K562 (cell line): ENCODE data around the gene DEDD. TPM values are rescaled to one million over a fixed set of nuclear protein-coding genes. Genes with fewer than 3 reads are reported as not detected.

Experiments
- ATAC-seq: fragments of 200-7000 bp; cut with Tn5 transposase; 3 replicates; pipeline ENCODE4 v1.9.1; 2020; ENCODE audit warnings: moderate library complexity
- BruUV-seq: library from RNA; stranded (reverse); fragments of 400-500 nt; replicated peaks from 2 replicates; lab custom pipeline; 2021; lab: Mats Ljungman, UMichigan
- CTCF ChIA-PET: fragments of 300-600 bp; formaldehyde crosslinking; extraction: SDS; loops from one replicate; lab custom pipeline; 2021; ENCODE audit warnings: low intra/inter-chr PET ratio; lab: Yijun Ruan, JAX
- POLR2A ChIA-PET: fragments of 300-600, 350-650 bp; sonication (Branson Sonifier 250); formaldehyde crosslinking; extraction: SDS; loops from one replicate; lab custom pipeline; 2021; ENCODE audit warnings: antibody characterized with exemption, inconsistent platforms; lab: Yijun Ruan, JAX
- DNase-seq, 4 experiments: peaks; one replicate each; pipeline versions ENCODE4 v3.0.0 to v3.0.0-alpha.2; 2011 to 2018; ENCODE audit warnings: low spot score in 3 of 4, mixed read lengths in 3 of 4; ENCODE audit errors: extremely low read depth in 1 of 4
- FAIRE-seq: peaks from 2 replicates; lab custom pipeline; 2011; peaks lifted over from hg19 to GRCh38; lab: Jason Lieb, UNC
- H2AFZ ChIP-seq: 2 replicates; pipeline ENCODE4 v1.6.0; 2011; ENCODE audit warnings: low read depth, low read length, control low read depth, inconsistent platforms
- H3K27ac ChIP-seq: fragments of 200-600 bp; 3 replicates; pipeline ENCODE4 v1.8.0; 2011; ENCODE audit warnings: low read depth, mild to moderate bottlenecking, control low read depth, inconsistent platforms, low read length, moderate library complexity, mixed read lengths; ENCODE audit errors: extremely low read depth
- H3K27me3 ChIP-seq, 2 experiments: fragments of 300-600 bp in 1 of 2; 2 replicates in 1 of 2; 3 replicates in 1 of 2; pipeline versions ENCODE4 v1.6.0 to v1.8.0; 2011; ENCODE audit warnings: inconsistent platforms in 2 of 2, low read length in 2 of 2, mild to moderate bottlenecking in 1 of 2, mixed read lengths in 1 of 2, moderate library complexity in 1 of 2; ENCODE audit not compliant: control insufficient read depth in 2 of 2, insufficient read depth in 2 of 2
- H3K36me3 ChIP-seq: fragments of 300-600 bp; 3 replicates; pipeline ENCODE4 v1.8.0; 2011; ENCODE audit warnings: mild to moderate bottlenecking, low read length, inconsistent platforms; ENCODE audit not compliant: control insufficient read depth, insufficient read depth
- H3K4me1 ChIP-seq, 2 experiments: fragments of 200-600 bp in 1 of 2; replicated peaks in 1 of 2; 2 replicates in 1 of 2; 3 replicates in 1 of 2; pipeline versions ENCODE4 v1.5.1 to v1.8.0; 2011; ENCODE audit warnings: inconsistent platforms in 2 of 2, low read length in 2 of 2, mild to moderate bottlenecking in 1 of 2, mixed read lengths in 1 of 2, moderate library complexity in 1 of 2; ENCODE audit not compliant: control insufficient read depth in 2 of 2, insufficient read depth in 2 of 2
- H3K4me2 ChIP-seq: 2 replicates; pipeline ENCODE4 v1.6.1; 2011; ENCODE audit warnings: low read length, control low read depth, inconsistent platforms, mixed read lengths; ENCODE audit not compliant: insufficient read depth
- H3K4me3 ChIP-seq: fragments of 200-600 bp; sonication (generic), shearing (Covaris generic); 2 replicates; pipeline ENCODE4 v1.5.1; 2016; ENCODE audit warnings: control low read depth, inconsistent platforms
- H3K79me2 ChIP-seq: fragments of 200-600 bp; 3 replicates; pipeline ENCODE4 v1.8.0; 2011; ENCODE audit warnings: low read length, inconsistent platforms; ENCODE audit not compliant: control insufficient read depth, insufficient read depth
- H3K9ac ChIP-seq, 2 experiments: 2 replicates each; pipeline versions ENCODE4 v1.6.0 to v1.6.1; 2011; ENCODE audit warnings: low read depth in 2 of 2, low read length in 2 of 2, control low read depth in 1 of 2, inconsistent platforms in 1 of 2, mild to moderate bottlenecking in 1 of 2, mixed read lengths in 1 of 2; ENCODE audit not compliant: insufficient read depth in 1 of 2
- H3K9me1 ChIP-seq: one replicate; pipeline ENCODE4 v1.6.0; 2011; ENCODE audit warnings: inconsistent platforms, mild to moderate bottlenecking, low read length, moderate library complexity; ENCODE audit not compliant: control insufficient read depth, insufficient read depth
- H3K9me3 ChIP-seq: replicated peaks from 2 replicates; pipeline ENCODE4 v1.5.1; 2011; ENCODE audit warnings: low read depth, low read length, inconsistent platforms; ENCODE audit not compliant: control insufficient read depth, insufficient read depth
- H4K20me1 ChIP-seq: replicated peaks from 2 replicates; pipeline ENCODE4 v1.6.1; 2011; ENCODE audit warnings: low read length, inconsistent platforms, mixed read lengths; ENCODE audit not compliant: control insufficient read depth, insufficient read depth
- E2F8 ChIP-seq: fragments of 450-650 bp; IDR thresholded peaks from 2 replicates; pipeline ENCODE4 v1.7.1; 2018; ENCODE audit warnings: mild to moderate bottlenecking, low read depth; ENCODE audit not compliant: partially characterized antibody
- HNRNPK ChIP-seq: fragments of 200-400 bp; formaldehyde crosslinking; IDR thresholded peaks from one replicate; pipeline ENCODE4 v1.6.1; 2018; ENCODE audit warnings: mild to moderate bottlenecking, low read depth, low read length; ENCODE audit not compliant: poor library complexity, severe bottlenecking
- JUND ChIP-seq, 2 experiments: IDR thresholded peaks; 2 replicates in 1 of 2; 3 replicates in 1 of 2; pipeline ENCODE4 v1.6.1; 2011; ENCODE audit warnings: borderline replicate concordance in 2 of 2, low read depth in 2 of 2, low read length in 2 of 2, improper control_type of control experiment in 1 of 2, missing biosample characterization in 1 of 2, missing genetic modification characterization in 1 of 2, missing genetic modification reagents in 1 of 2
- POLR2A ChIP-seq: fragments of 450-650 bp; conservative IDR thresholded peaks from 2 replicates; pipeline ENCODE4 v1.6.1; 2016
- POLR2AphosphoS2 ChIP-seq: IDR thresholded peaks from 2 replicates; pipeline ENCODE4 v1.6.1; 2012; ENCODE audit warnings: low read length, improper control_type of control experiment
- POLR2B ChIP-seq: fragments of 450-650 bp; IDR thresholded peaks from 2 replicates; pipeline ENCODE4 v1.6.1; 2018; ENCODE audit warnings: low read depth; ENCODE audit not compliant: partially characterized antibody
- SUPT5H ChIP-seq: fragments of 450-650 bp; IDR thresholded peaks from 2 replicates; pipeline ENCODE4 v1.6.1; 2016
- THRB ChIP-seq: fragments of 450-650 bp; formaldehyde crosslinking; conservative IDR thresholded peaks from 2 replicates; pipeline ENCODE4 v1.4.0; 2022; ENCODE audit warnings: mild to moderate bottlenecking, missing genetic modification characterization
- ZNF695 ChIP-seq: fragments of 450-650 bp; formaldehyde crosslinking; IDR thresholded peaks from 2 replicates; pipeline ENCODE4 v1.4.0; 2020; ENCODE audit warnings: mild to moderate bottlenecking, moderate library complexity
- WGBS: fragments of 100-300 bp; shearing (Covaris generic); methylation state at CpG from one replicate; pipeline ENCODE4 v1.1.6; 2016; ENCODE audit warnings: low coverage, mixed read lengths; ENCODE audit not compliant: insufficient coverage; ENCODE audit errors: missing lambda C conversion rate; 5-methylcytosine and 5-hydroxymethylcytosine counted together
- in situ Hi-C: fragments of 300-500 bp; cut with MboI; formaldehyde crosslinking; loops from 4 replicates; pipeline ENCODE4 v1.15.0; 2018; ENCODE audit warnings: inconsistent platforms, mixed read lengths
- intact Hi-C: fragments of 100-400 bp; cut with micrococcal nuclease; formaldehyde crosslinking; loops from 2 replicates; pipeline ENCODE4 v1.14.2; 2022
- polyA plus RNA-seq, 8 experiments: library from polyadenylated mRNA; depleted of rRNA in 4 of 8; stranded (reverse) in 5 of 8; unstranded in 3 of 8; fragments of >200 nt; fragmentation: Nextera tagmentation in 2 of 8; fragmentation: Illumina TruSeq in 1 of 8; extraction: Ambion mirVana in 2 of 8; extraction: Trizol in 1 of 8; gene quantifications; 2 replicates each; pipeline versions ENCODE4 v1.2.1 to v1.2.3, GENCODE V29; 2011 to 2014; ENCODE audit warnings: inconsistent platforms in 1 of 8, missing spikeins in 1 of 8
- total RNA-seq, 7 experiments: library from RNA; depleted of rRNA in 6 of 7; stranded (reverse); fragments of >200 nt in 6 of 7; fragmentation: Illumina TruSeq in 2 of 7; extraction: Trizol in 2 of 7; gene quantifications; 2 replicates each; pipeline versions ENCODE4 v1.2.1 to v1.2.3, GENCODE V29; 2011 to 2021; ENCODE audit warnings: low replicate concordance in 1 of 7
- TF ChIP-seq, protein P1 (sequence below): fragments of 450-650 bp; IDR thresholded peaks from 2 replicates; pipeline ENCODE4 v1.6.1; 2017; ENCODE audit warnings: antibody characterized with exemption

Gene DEDD
- total and polyA plus RNA-seq, 9 of the 15 experiments (the other 6 are each of a cell fraction or from before 2014, with no cell fraction given), result 11.6 to 41.0 (median 16.8) TPM

DNA sequence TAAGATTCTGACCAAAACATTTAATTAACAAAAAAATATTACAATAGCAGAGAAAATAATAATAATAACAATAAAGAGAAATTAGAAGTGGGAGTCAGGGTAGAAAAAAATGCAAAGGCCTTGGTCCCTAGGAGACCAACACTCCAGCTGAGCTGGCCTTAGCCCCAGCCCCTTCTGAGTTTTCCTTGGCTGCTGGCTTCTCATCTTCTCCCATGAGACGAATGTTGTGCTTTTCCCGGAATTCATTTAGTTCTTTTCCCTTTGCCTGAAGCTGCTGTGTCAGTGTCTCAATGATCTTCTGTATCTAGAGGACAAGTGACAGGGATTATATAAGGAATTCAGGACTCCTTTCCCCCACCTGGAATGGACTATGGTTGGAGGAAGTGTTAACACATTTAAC is 31.9 kb downstream of the DEDD start (continued):
- TF ChIP-seq JUND (IDR thresholded peaks at IDR 0.05; ENCODE audit: borderline replicate concordance, low read depth, low read length) (no peak), JUND (tag; IDR thresholded peaks at IDR 0.05; ENCODE audit: borderline replicate concordance, low read depth, low read length) (no peak)

GRCh38 chr1:161099090-161099802 is 33.2 kb downstream of the DEDD start:
- DNase-seq (no peak), FAIRE-seq (no peak), ATAC-seq (peak; percentile 9; the same call in 1 of the 3 replicates)
- Histone ChIP-seq H3K9me3 (peaks cover 1% of the 10 kb centered on the region; the same call in 1 of the 2 replicates), H4K20me1 (no peaks in the 10 kb centered on the region), H3K79me2 (peaks cover 9% of the 10 kb centered on the region; the same call in 2 of the 3 replicates), H3K9me1 (no peaks in the 10 kb centered on the region), H3K4me2 (no peak overlapping the region), H3K36me3 (peaks cover 49% of the 10 kb centered on the region), H3K27me3 (no peaks in the 10 kb centered on the region), H3K27ac (no peak overlapping the region), H3K9ac (no peak overlapping the region), H2AFZ (no peak overlapping the region), H3K4me3 (no peak overlapping the region), H3K4me1 (peaks cover 0 to 7% of the 10 kb centered on the region in 2 experiments; a peak in 1 of 5 replicates)
- in situ Hi-C loops (loop anchor here (10.0 to 25.0 kb wide), 2 partner anchors 104 to 262 kb away; no protein-coding TSS in a partner anchor), intact Hi-C loops (loop anchor here (5.0 kb wide), 1 partner anchor 262 kb away; no protein-coding TSS in a partner anchor)
- TF ChIP-seq E2F8, result peak; percentile 31
- peak; percentile 57; the same call in 1 of the 2 replicates for TF ChIP-seq POLR2A
- peak; percentile 4; the same call in 1 of the 2 replicates for TF ChIP-seq THRB (CRISPR knock-in tag)
- TF ChIP-seq, protein P1, sequence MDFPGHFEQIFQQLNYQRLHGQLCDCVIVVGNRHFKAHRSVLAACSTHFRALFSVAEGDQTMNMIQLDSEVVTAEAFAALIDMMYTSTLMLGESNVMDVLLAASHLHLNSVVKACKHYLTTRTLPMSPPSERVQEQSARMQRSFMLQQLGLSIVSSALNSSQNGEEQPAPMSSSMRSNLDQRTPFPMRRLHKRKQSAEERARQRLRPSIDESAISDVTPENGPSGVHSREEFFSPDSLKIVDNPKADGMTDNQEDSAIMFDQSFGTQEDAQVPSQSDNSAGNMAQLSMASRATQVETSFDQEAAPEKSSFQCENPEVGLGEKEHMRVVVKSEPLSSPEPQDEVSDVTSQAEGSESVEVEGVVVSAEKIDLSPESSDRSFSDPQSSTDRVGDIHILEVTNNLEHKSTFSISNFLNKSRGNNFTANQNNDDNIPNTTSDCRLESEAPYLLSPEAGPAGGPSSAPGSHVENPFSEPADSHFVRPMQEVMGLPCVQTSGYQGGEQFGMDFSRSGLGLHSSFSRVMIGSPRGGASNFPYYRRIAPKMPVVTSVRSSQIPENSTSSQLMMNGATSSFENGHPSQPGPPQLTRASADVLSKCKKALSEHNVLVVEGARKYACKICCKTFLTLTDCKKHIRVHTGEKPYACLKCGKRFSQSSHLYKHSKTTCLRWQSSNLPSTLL, result no peak
- TF ChIP-seq ZNF695 (CRISPR knock-in tag), result no peak
- peak; percentile 56 for TF ChIP-seq SUPT5H
- peak; percentile 55; the same call in 1 of the 2 replicates for TF ChIP-seq POLR2AphosphoS2
- no peak for TF ChIP-seq HNRNPK
- peak; percentile 49 for TF ChIP-seq POLR2B
- ChIA-PET CTCF (interaction anchor here (0.6 kb wide), 1 partner anchor 46 kb away, joined by 3 read pairs; no protein-coding TSS in a partner anchor), POLR2A (interaction anchor here (0.5 to 1.3 kb wide), 10 partner anchors 13 to 914 kb away, joined by 3 to 6 read pairs (median 4); partner anchors contain the start of gene UFC1)
- 96% methylated on average over 9 of the region's 9 CpGs for WGBS
- BruUV-seq, result no TSS peak
